K562 (cell line): ENCODE results near the gene TRIM27. TPM values are rescaled to one million over a fixed set of nuclear protein-coding genes. Genes with fewer than 3 reads are reported as not detected.

Experiments
- ATAC-seq: fragments of 200-7000 bp; cut with Tn5 transposase; 3 replicates; pipeline ENCODE4 v1.9.1; 2020; ENCODE audit warnings: moderate library complexity
- BruUV-seq: library from RNA; stranded (reverse); fragments of 400-500 nt; replicated peaks from 2 replicates; lab custom pipeline; 2021; lab: Mats Ljungman, UMichigan
- CTCF ChIA-PET: fragments of 300-600 bp; formaldehyde crosslinking; extraction: SDS; loops from one replicate; lab custom pipeline; 2021; ENCODE audit warnings: low intra/inter-chr PET ratio; lab: Yijun Ruan, JAX
- POLR2A ChIA-PET: fragments of 300-600, 350-650 bp; sonication (Branson Sonifier 250); formaldehyde crosslinking; extraction: SDS; loops from one replicate; lab custom pipeline; 2021; ENCODE audit warnings: antibody characterized with exemption, inconsistent platforms; lab: Yijun Ruan, JAX
- DNase-seq, 4 experiments: peaks; one replicate each; pipeline versions ENCODE4 v3.0.0 to v3.0.0-alpha.2; 2011 to 2018; ENCODE audit warnings: low spot score in 3 of 4, mixed read lengths in 3 of 4; ENCODE audit errors: extremely low read depth in 1 of 4
- FAIRE-seq: peaks from 2 replicates; lab custom pipeline; 2011; peaks lifted over from hg19 to GRCh38; lab: Jason Lieb, UNC
- H2AFZ ChIP-seq: 2 replicates; pipeline ENCODE4 v1.6.0; 2011; ENCODE audit warnings: low read depth, low read length, control low read depth, inconsistent platforms
- H3K27ac ChIP-seq: fragments of 200-600 bp; 3 replicates; pipeline ENCODE4 v1.8.0; 2011; ENCODE audit warnings: low read depth, mild to moderate bottlenecking, control low read depth, inconsistent platforms, low read length, moderate library complexity, mixed read lengths; ENCODE audit errors: extremely low read depth
- H3K27me3 ChIP-seq, 2 experiments: fragments of 300-600 bp in 1 of 2; 2 replicates in 1 of 2; 3 replicates in 1 of 2; pipeline versions ENCODE4 v1.6.0 to v1.8.0; 2011; ENCODE audit warnings: inconsistent platforms in 2 of 2, low read length in 2 of 2, mild to moderate bottlenecking in 1 of 2, mixed read lengths in 1 of 2, moderate library complexity in 1 of 2; ENCODE audit not compliant: control insufficient read depth in 2 of 2, insufficient read depth in 2 of 2
- H3K36me3 ChIP-seq: fragments of 300-600 bp; 3 replicates; pipeline ENCODE4 v1.8.0; 2011; ENCODE audit warnings: mild to moderate bottlenecking, low read length, inconsistent platforms; ENCODE audit not compliant: control insufficient read depth, insufficient read depth
- H3K4me1 ChIP-seq, 2 experiments: fragments of 200-600 bp in 1 of 2; replicated peaks in 1 of 2; 2 replicates in 1 of 2; 3 replicates in 1 of 2; pipeline versions ENCODE4 v1.5.1 to v1.8.0; 2011; ENCODE audit warnings: inconsistent platforms in 2 of 2, low read length in 2 of 2, mild to moderate bottlenecking in 1 of 2, mixed read lengths in 1 of 2, moderate library complexity in 1 of 2; ENCODE audit not compliant: control insufficient read depth in 2 of 2, insufficient read depth in 2 of 2
- H3K4me2 ChIP-seq: 2 replicates; pipeline ENCODE4 v1.6.1; 2011; ENCODE audit warnings: low read length, control low read depth, inconsistent platforms, mixed read lengths; ENCODE audit not compliant: insufficient read depth
- H3K4me3 ChIP-seq: fragments of 200-600 bp; sonication (generic), shearing (Covaris generic); 2 replicates; pipeline ENCODE4 v1.5.1; 2016; ENCODE audit warnings: control low read depth, inconsistent platforms
- H3K79me2 ChIP-seq: fragments of 200-600 bp; 3 replicates; pipeline ENCODE4 v1.8.0; 2011; ENCODE audit warnings: low read length, inconsistent platforms; ENCODE audit not compliant: control insufficient read depth, insufficient read depth
- H3K9ac ChIP-seq, 2 experiments: 2 replicates each; pipeline versions ENCODE4 v1.6.0 to v1.6.1; 2011; ENCODE audit warnings: low read depth in 2 of 2, low read length in 2 of 2, control low read depth in 1 of 2, inconsistent platforms in 1 of 2, mild to moderate bottlenecking in 1 of 2, mixed read lengths in 1 of 2; ENCODE audit not compliant: insufficient read depth in 1 of 2
- H3K9me1 ChIP-seq: one replicate; pipeline ENCODE4 v1.6.0; 2011; ENCODE audit warnings: inconsistent platforms, mild to moderate bottlenecking, low read length, moderate library complexity; ENCODE audit not compliant: control insufficient read depth, insufficient read depth
- H3K9me3 ChIP-seq: replicated peaks from 2 replicates; pipeline ENCODE4 v1.5.1; 2011; ENCODE audit warnings: low read depth, low read length, inconsistent platforms; ENCODE audit not compliant: control insufficient read depth, insufficient read depth
- H4K20me1 ChIP-seq: replicated peaks from 2 replicates; pipeline ENCODE4 v1.6.1; 2011; ENCODE audit warnings: low read length, inconsistent platforms, mixed read lengths; ENCODE audit not compliant: control insufficient read depth, insufficient read depth
- ARNT ChIP-seq, 2 experiments: fragments of 450-650 bp; IDR thresholded peaks; 2 replicates each; pipeline ENCODE4 v1.6.1; 2016; ENCODE audit warnings: mild to moderate bottlenecking in 1 of 2
- BCL6 ChIP-seq: fragments of 250-450 bp; sonication (Bioruptor Pico); IDR thresholded peaks from 2 replicates; pipeline ENCODE4 v1.4.0; 2020
- BRCA1 ChIP-seq, 2 experiments: fragments of 450-650 bp in 1 of 2; sonication (generic) in 1 of 2; formaldehyde crosslinking in 1 of 2; IDR thresholded peaks; 2 replicates each; pipeline versions ENCODE4 v1.5.0 to v1.6.1; 2017 to 2020; ENCODE audit warnings: mild to moderate bottlenecking in 1 of 2, missing genetic modification reagents in 1 of 2
- CREM ChIP-seq: IDR thresholded peaks from 2 replicates; pipeline ENCODE4 v1.6.1; 2014; ENCODE audit warnings: antibody characterized with exemption, low read depth
- ELK1 ChIP-seq: sonication (generic); formaldehyde crosslinking; IDR thresholded peaks from 2 replicates; pipeline ENCODE4 v1.8.1; 2022; ENCODE audit warnings: missing genetic modification reagents
- IRF1 ChIP-seq: sonication (generic); formaldehyde crosslinking; IDR thresholded peaks from 2 replicates; pipeline ENCODE4 v1.8.0; 2022; ENCODE audit warnings: missing genetic modification reagents, mild to moderate bottlenecking, borderline replicate concordance
- JUN ChIP-seq, 2 experiments: sonication (generic) in 1 of 2; formaldehyde crosslinking in 1 of 2; IDR thresholded peaks; 2 replicates each; pipeline versions ENCODE4 v1.6.1 to v1.8.0; 2012 to 2022; ENCODE audit warnings: borderline replicate concordance in 2 of 2, mild to moderate bottlenecking in 2 of 2, improper control_type of control experiment in 1 of 2, low read depth in 1 of 2, low read length in 1 of 2, missing genetic modification reagents in 1 of 2
- MBD1 ChIP-seq: fragments of 250-450 bp; sonication (Bioruptor Pico); IDR thresholded peaks from 2 replicates; pipeline ENCODE4 v1.8.0; 2022; ENCODE audit warnings: inconsistent platforms
- NR2F6 ChIP-seq: fragments of 450-650 bp; formaldehyde crosslinking; IDR thresholded peaks from 2 replicates; pipeline ENCODE4 v1.4.0; 2020; ENCODE audit warnings: mild to moderate bottlenecking
- PHF20 ChIP-seq: fragments of 450-650 bp; IDR thresholded peaks from 2 replicates; pipeline ENCODE4 v1.6.1; 2018; ENCODE audit not compliant: partially characterized antibody
- RB1 ChIP-seq: fragments of 450-650 bp; IDR thresholded peaks from 2 replicates; pipeline ENCODE4 v1.6.1; 2017; ENCODE audit warnings: low read depth, mild to moderate bottlenecking
- TCFL5 ChIP-seq: fragments of 250-450 bp; sonication (Bioruptor Pico); conservative IDR thresholded peaks from 2 replicates; pipeline ENCODE4 v1.6.1; 2021; ENCODE audit warnings: mild to moderate bottlenecking, moderate library complexity, matching md5 sums
- TSC22D4 ChIP-seq: fragments of 450-650 bp; IDR thresholded peaks from 2 replicates; pipeline ENCODE4 v1.6.1; 2016; ENCODE audit warnings: missing genetic modification characterization, missing biosample characterization, control low read depth
- ZBTB26 ChIP-seq: fragments of 450-650 bp; formaldehyde crosslinking; IDR thresholded peaks from 2 replicates; pipeline ENCODE4 v1.4.0; 2022; ENCODE audit warnings: missing genetic modification characterization
- WGBS: fragments of 100-300 bp; shearing (Covaris generic); methylation state at CpG from one replicate; pipeline ENCODE4 v1.1.6; 2016; ENCODE audit warnings: low coverage, mixed read lengths; ENCODE audit not compliant: insufficient coverage; ENCODE audit errors: missing lambda C conversion rate; 5-methylcytosine and 5-hydroxymethylcytosine counted together
- in situ Hi-C: fragments of 300-500 bp; cut with MboI; formaldehyde crosslinking; loops from 4 replicates; pipeline ENCODE4 v1.15.0; 2018; ENCODE audit warnings: inconsistent platforms, mixed read lengths
- intact Hi-C: fragments of 100-400 bp; cut with micrococcal nuclease; formaldehyde crosslinking; loops from 2 replicates; pipeline ENCODE4 v1.14.2; 2022
- polyA plus RNA-seq, 8 experiments: library from polyadenylated mRNA; depleted of rRNA in 4 of 8; stranded (reverse) in 5 of 8; unstranded in 3 of 8; fragments of >200 nt; fragmentation: Nextera tagmentation in 2 of 8; fragmentation: Illumina TruSeq in 1 of 8; extraction: Ambion mirVana in 2 of 8; extraction: Trizol in 1 of 8; gene quantifications; 2 replicates each; pipeline versions ENCODE4 v1.2.1 to v1.2.3, GENCODE V29; 2011 to 2014; ENCODE audit warnings: inconsistent platforms in 1 of 8, missing spikeins in 1 of 8
- total RNA-seq, 7 experiments: library from RNA; depleted of rRNA in 6 of 7; stranded (reverse); fragments of >200 nt in 6 of 7; fragmentation: Illumina TruSeq in 2 of 7; extraction: Trizol in 2 of 7; gene quantifications; 2 replicates each; pipeline versions ENCODE4 v1.2.1 to v1.2.3, GENCODE V29; 2011 to 2021; ENCODE audit warnings: low replicate concordance in 1 of 7

The TRIM27 gene
- total and polyA plus RNA-seq, 9 of the 15 experiments (the other 6 are each of a cell fraction or from before 2014, with no cell fraction given): 37.7 to 235 (median 122) TPM

- POLR2A ChIA-PET: interaction anchor here (0.6 to 1.7 kb wide), 7 partner anchors 9 to 175 kb away, joined by 3 to 13 read pairs (median 3); partner anchors contain the start of gene ZNF311
- intact Hi-C loops (loop anchor here (1.0 kb wide), 1 partner anchor 20 kb away; no protein-coding TSS in a partner anchor), in situ Hi-C loops (no loop called here)
- H3K27ac ChIP-seq: peak overlapping the region; percentile 93
- peaks cover 15 to 31% of the 10 kb centered on the region in 2 experiments for H3K4me1 ChIP-seq
- H3K9ac ChIP-seq: peak overlapping the region; percentile 69 to 81; a peak in 3 of 4 replicates
- WGBS: 8% methylated on average over 4 of the region's 4 CpGs
- CTCF ChIA-PET: no interaction called here
- H3K4me2 ChIP-seq: peak overlapping the region; percentile 72
- H4K20me1 ChIP-seq: no peaks in the 10 kb centered on the region
- H2AFZ ChIP-seq: peak overlapping the region; percentile 88
- no peaks in the 10 kb centered on the region for H3K36me3 ChIP-seq
- H3K9me3 ChIP-seq: peaks cover 4% of the 10 kb centered on the region; the same call in 1 of the 2 replicates
- DNase-seq: peak in 3 of 4 experiments; percentile 42 to 96 (median 58)
- no peaks in the 10 kb centered on the region for H3K79me2 ChIP-seq
- peak; percentile 91 for FAIRE-seq
- no peaks in the 10 kb centered on the region for H3K9me1 ChIP-seq
- H3K4me3 ChIP-seq: no peak overlapping the region
- ATAC-seq: peak; percentile 91
- no TSS peak for BruUV-seq
- H3K27me3 ChIP-seq: no peaks in the 10 kb centered on the region
- no peak for TF ChIP-seq TSC22D4 (tag)
- no peak for TF ChIP-seq PHF20
- peak; percentile 48; the same call in 1 of the 2 replicates for TF ChIP-seq JUN (IDR thresholded peaks at IDR 0.05; ENCODE audit: borderline replicate concordance, low read depth, low read length)
- TF ChIP-seq JUN (CRISPR knock-in tag; IDR thresholded peaks at IDR 0.05; ENCODE audit: borderline replicate concordance): no peak
- no peak; a peak in 1 of 4 replicates for TF ChIP-seq ARNT (IDR thresholded peaks at IDR 0.05)
- TF ChIP-seq TCFL5: 0 out of 2 replicates have a peak, but pooled peaks have one; percentile 14
- peak; percentile 77 for TF ChIP-seq CREM
- TF ChIP-seq MBD1: no peak
- no peak for TF ChIP-seq IRF1
- TF ChIP-seq ZBTB26: peak; percentile 83; the same call in 1 of the 2 replicates
- no peak for TF ChIP-seq NR2F6 (CRISPR knock-in tag)
- TF ChIP-seq BRCA1 (IDR thresholded peaks at IDR 0.05): no peak
- no peak for TF ChIP-seq BRCA1 (CRISPR knock-in tag; IDR thresholded peaks at IDR 0.05)
- TF ChIP-seq RB1: no peak
- TF ChIP-seq BCL6 (CRISPR knock-in tag): no peak
- TF ChIP-seq ELK1 (CRISPR knock-in tag): no peak
These were observed 37.2 kb upstream of the TRIM27 start for GRCh38 chr6:28960846-28961500.
